DND-41 (cell line): ENCODE data around the gene PXMP4.

ENCODE experiments used
- ATAC-seq: fragments of 200-7000 bp; cut with Tn5 transposase; 3 replicates; pipeline ENCODE4 v1.9.1; 2021; ENCODE audit warnings: low read depth; ENCODE audit not compliant: insufficient read depth
- DNase-seq: peaks from one replicate; pipeline ENCODE4 v3.0.0-alpha.2; 2020
- H2AFZ ChIP-seq: 2 replicates; pipeline ENCODE4 v1.6.0; 2012; ENCODE audit warnings: low read depth, low read length
- H3K27ac ChIP-seq: 2 replicates; pipeline ENCODE4 v1.5.1; 2012; ENCODE audit warnings: low read length, inconsistent platforms
- H3K27me3 ChIP-seq: fragments of 200-600 bp; sonication (generic); 2 replicates; pipeline ENCODE4 v1.6.0; 2012; ENCODE audit warnings: low read length, mild to moderate bottlenecking, inconsistent platforms; ENCODE audit not compliant: insufficient read depth, poor library complexity
- H3K36me3 ChIP-seq: 2 replicates; pipeline ENCODE4 v1.5.1; 2012; ENCODE audit warnings: low read length, inconsistent platforms; ENCODE audit not compliant: insufficient read depth
- H3K4me1 ChIP-seq: 2 replicates; pipeline ENCODE4 v1.5.1; 2012; ENCODE audit warnings: mild to moderate bottlenecking, low read length; ENCODE audit not compliant: insufficient read depth
- H3K4me2 ChIP-seq: 2 replicates; pipeline ENCODE4 v1.6.0; 2012; ENCODE audit warnings: mild to moderate bottlenecking, moderate library complexity, low read length, inconsistent platforms; ENCODE audit not compliant: insufficient read depth
- H3K4me3 ChIP-seq, 2 experiments: fragments of 200-600 bp in 1 of 2; shearing (Covaris generic) in 1 of 2; 2 replicates each; pipeline ENCODE4 v1.5.1; 2012 to 2016; ENCODE audit warnings: inconsistent platforms in 2 of 2, low read length in 2 of 2, mild to moderate bottlenecking in 2 of 2, low read depth in 1 of 2, moderate library complexity in 1 of 2
- H3K79me2 ChIP-seq: 2 replicates; pipeline ENCODE4 v1.6.0; 2012; ENCODE audit warnings: low read length, inconsistent platforms; ENCODE audit not compliant: insufficient read depth
- H3K9ac ChIP-seq: 2 replicates; pipeline ENCODE4 v1.6.0; 2012; ENCODE audit warnings: low read depth, mild to moderate bottlenecking, inconsistent platforms, low read length, moderate library complexity
- H3K9me3 ChIP-seq: 2 replicates; pipeline ENCODE4 v1.5.1; 2012; ENCODE audit warnings: low read length, moderate library complexity, mild to moderate bottlenecking, inconsistent platforms; ENCODE audit not compliant: insufficient read depth, severe bottlenecking
- H4K20me1 ChIP-seq: 2 replicates; pipeline ENCODE4 v1.6.0; 2012; ENCODE audit warnings: low read length; ENCODE audit not compliant: insufficient read depth
- EZH2 ChIP-seq: IDR thresholded peaks from 3 replicates; pipeline ENCODE4 v1.6.1; 2012; ENCODE audit warnings: borderline replicate concordance, low read depth, mild to moderate bottlenecking, moderate library complexity, low read length, inconsistent platforms; ENCODE audit not compliant: severe bottlenecking
- TF ChIP-seq, protein P1 (sequence below): IDR thresholded peaks from 2 replicates; pipeline ENCODE4 v1.5.1; 2012; ENCODE audit warnings: borderline replicate concordance, low read length, moderate library complexity, mild to moderate bottlenecking; ENCODE audit not compliant: poor library complexity, severe bottlenecking; ENCODE audit errors: extremely low read depth

Gene PXMP4

DNA sequence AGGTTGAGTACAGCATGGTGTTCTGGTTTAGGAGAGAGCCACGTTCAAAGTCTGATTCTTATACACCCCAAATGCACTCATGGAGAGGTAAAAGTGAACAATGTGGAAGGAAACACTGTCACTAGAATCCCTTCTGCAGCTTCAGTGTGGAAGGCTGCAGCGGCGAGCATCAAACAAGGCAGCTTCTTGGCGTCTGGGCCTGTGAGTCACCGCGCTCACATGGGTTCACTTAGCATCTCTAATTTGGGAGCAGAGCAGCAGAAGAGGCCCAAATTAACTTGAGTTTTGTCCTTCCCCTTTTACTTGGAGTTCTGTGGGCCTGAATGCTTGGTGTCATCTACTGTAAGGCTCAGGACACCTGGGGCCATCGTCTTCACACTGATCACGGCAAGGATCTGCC, 23.0 kb downstream of the PXMP4 start:
- Histone ChIP-seq H3K27ac (no peak overlapping the region), H3K36me3 (no peaks in the 10 kb centered on the region), H3K4me3 (no peak overlapping the region), H3K27me3 (no peaks in the 10 kb centered on the region), H3K4me2 (no peak overlapping the region), H3K9me3 (no peaks in the 10 kb centered on the region), H3K4me1 (no peaks in the 10 kb centered on the region), H3K79me2 (no peaks in the 10 kb centered on the region), H4K20me1 (no peaks in the 10 kb centered on the region), H2AFZ (no peak overlapping the region), H3K9ac (no peak overlapping the region)
- no peak for DNase-seq
- TF ChIP-seq, protein P1, sequence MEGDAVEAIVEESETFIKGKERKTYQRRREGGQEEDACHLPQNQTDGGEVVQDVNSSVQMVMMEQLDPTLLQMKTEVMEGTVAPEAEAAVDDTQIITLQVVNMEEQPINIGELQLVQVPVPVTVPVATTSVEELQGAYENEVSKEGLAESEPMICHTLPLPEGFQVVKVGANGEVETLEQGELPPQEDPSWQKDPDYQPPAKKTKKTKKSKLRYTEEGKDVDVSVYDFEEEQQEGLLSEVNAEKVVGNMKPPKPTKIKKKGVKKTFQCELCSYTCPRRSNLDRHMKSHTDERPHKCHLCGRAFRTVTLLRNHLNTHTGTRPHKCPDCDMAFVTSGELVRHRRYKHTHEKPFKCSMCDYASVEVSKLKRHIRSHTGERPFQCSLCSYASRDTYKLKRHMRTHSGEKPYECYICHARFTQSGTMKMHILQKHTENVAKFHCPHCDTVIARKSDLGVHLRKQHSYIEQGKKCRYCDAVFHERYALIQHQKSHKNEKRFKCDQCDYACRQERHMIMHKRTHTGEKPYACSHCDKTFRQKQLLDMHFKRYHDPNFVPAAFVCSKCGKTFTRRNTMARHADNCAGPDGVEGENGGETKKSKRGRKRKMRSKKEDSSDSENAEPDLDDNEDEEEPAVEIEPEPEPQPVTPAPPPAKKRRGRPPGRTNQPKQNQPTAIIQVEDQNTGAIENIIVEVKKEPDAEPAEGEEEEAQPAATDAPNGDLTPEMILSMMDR = no peak
- no peak for TF ChIP-seq EZH2
- no peak for ATAC-seq

DNA sequence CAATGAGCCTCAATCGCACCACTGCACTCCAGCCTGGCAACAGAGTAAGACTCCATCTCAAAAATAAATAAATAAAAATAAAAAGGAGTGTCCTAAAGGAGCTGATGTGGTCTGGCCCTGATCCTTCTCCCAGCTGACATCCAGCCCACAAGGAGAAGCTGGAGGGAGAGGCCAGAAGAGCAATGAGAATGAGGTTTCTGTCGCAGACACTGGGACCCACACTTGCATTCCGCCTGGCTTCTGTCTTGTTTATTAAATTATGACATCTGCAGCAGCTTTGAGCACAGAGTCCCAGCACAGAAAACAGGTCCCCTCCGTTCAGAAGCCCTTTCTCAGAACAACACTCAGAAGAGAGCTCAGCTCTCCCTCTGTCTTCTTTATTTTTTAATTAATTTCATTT, 23.7 kb downstream of the PXMP4 start:
- no peaks in the 10 kb centered on the region for H4K20me1 ChIP-seq
- H3K9ac ChIP-seq = no peak overlapping the region
- no peak overlapping the region for H2AFZ ChIP-seq
- ATAC-seq (no peak), DNase-seq (no peak)
- TF ChIP-seq, protein P1 = no peak
- TF ChIP-seq EZH2 = no peak
- H3K36me3 ChIP-seq = no peaks in the 10 kb centered on the region
- H3K9me3 ChIP-seq = no peaks in the 10 kb centered on the region
- H3K27me3 ChIP-seq = no peaks in the 10 kb centered on the region
- H3K4me3 ChIP-seq = no peak overlapping the region
- H3K4me2 ChIP-seq = no peak overlapping the region
- no peaks in the 10 kb centered on the region for H3K79me2 ChIP-seq
- no peak overlapping the region for H3K27ac ChIP-seq
- H3K4me1 ChIP-seq = no peaks in the 10 kb centered on the region

DNA sequence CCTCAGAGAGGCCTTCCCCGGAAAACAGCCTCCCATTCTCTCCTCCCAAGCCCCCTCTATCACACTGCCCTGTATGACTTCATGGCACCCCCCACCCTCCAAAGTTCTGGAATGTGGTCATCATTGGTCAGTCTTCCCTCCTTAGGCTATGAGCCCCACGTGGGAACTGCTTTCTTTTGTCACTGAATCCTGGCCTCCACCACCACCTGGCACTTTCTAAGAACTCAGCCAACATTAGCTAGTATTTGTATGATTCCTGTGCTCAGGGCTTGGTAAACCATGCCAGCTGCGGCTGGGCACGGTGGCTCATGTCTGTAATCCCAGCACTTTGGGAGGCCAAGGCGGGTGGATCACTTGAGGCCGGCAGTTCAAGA, 25.5 kb downstream of the PXMP4 start:
- H3K27me3 ChIP-seq = no peaks in the 10 kb centered on the region
- DNase-seq = no peak
- ATAC-seq = no peak
- H3K79me2 ChIP-seq = no peaks in the 10 kb centered on the region
- H3K27ac ChIP-seq = no peak overlapping the region
- H3K9me3 ChIP-seq = no peaks in the 10 kb centered on the region
- TF ChIP-seq, protein P1 = no peak
- TF ChIP-seq EZH2 = no peak
- H3K36me3 ChIP-seq = no peaks in the 10 kb centered on the region
- no peak overlapping the region for H2AFZ ChIP-seq
- no peak overlapping the region for H3K9ac ChIP-seq
- H3K4me3 ChIP-seq = no peak overlapping the region
- no peak overlapping the region for H3K4me2 ChIP-seq
- H4K20me1 ChIP-seq = no peaks in the 10 kb centered on the region
- peaks cover 17% of the 10 kb centered on the region for H3K4me1 ChIP-seq
